HG02798 (cell line): Measurements from ENCODE around the gene RITA1.
A peak's percentile ranks its signal among the peaks of the same experiment; 100 is the strongest.

ENCODE experiments used
- ATAC-seq: cut with Tn5 transposase; IDR thresholded peaks from one replicate; pipeline ENCODE4 v1.9.1; 2021; ENCODE audit warnings: mild to moderate bottlenecking; ENCODE audit not compliant: unreplicated experiment, poor library complexity

RITA1 gene

DNA sequence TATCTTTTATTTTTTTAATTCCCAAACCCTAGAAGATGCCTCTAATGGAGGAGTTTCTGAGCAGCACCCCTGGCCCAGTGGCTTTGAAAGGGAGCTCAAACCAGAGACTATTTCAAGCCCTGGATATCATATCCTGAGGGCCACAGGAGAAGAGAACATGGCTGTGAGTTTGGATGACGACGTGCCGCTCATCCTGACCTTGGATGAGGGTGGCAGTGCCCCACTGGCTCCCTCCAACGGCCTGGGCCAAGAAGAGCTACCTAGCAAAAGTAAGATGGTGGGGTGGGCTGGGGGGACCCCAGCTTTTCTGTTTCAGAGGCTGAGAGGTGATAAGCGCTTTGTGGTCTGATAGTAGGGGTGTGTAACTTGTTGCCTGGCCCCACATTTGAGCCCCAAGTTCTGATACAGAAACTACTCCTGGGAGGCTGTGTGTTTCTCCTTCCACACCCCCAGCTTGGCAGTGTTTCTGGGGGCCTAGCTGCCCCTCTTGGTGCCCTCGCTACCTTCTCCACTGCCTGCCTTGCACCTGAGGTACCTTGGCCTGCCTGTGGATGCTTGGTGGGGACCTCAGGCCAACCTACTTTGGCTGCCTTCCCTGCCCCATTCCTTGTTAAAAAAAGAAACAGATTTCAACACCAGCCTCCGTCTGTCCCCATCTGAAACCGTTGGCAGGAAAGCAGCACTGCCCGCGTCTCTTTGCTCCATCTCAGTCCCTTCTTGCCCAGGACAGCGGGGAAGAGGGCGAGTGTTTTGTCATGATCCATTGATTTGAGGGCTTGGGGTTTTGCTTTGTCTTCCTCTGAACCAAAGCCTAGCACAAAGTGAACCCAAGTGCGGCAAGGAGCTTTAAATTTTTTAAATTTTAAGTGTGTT lies 41.4 kb downstream of the RITA1 start:
- no peak for ATAC-seq

DNA sequence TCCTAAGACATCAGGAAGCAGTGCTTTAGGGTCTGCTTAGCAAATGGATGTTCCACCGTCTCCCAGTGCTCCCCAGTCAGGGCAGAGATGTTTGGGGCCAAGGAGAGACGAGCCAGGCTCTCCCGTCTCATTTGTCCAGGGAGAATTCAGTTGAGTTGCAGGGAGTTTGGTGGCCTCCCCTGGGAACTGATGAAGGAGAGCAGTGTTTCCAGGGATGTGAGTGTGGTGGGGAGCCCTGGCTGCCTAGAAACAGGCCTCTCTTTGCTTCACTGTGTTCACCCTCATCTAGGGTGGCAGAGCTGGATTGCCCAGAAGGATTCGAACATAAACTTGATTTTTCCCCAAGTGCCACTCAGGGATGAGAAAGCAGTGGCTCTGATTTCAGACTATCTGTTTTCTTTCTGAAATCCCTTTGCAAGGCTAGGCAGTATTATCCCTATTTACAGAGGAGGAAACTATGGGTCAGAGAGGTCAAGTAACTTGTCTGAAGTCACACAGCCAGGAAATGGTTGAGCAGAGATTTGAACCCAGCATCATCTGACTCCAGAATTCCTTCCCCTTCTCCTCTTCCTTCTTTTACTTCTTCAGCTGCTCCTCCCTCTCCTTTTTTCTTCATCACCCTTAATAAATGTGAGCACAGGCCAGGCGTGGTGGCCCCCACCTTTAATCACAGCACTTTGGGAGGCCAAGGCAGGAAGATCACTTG lies 42.3 kb downstream of the RITA1 start:
- ATAC-seq: no peak

DNA sequence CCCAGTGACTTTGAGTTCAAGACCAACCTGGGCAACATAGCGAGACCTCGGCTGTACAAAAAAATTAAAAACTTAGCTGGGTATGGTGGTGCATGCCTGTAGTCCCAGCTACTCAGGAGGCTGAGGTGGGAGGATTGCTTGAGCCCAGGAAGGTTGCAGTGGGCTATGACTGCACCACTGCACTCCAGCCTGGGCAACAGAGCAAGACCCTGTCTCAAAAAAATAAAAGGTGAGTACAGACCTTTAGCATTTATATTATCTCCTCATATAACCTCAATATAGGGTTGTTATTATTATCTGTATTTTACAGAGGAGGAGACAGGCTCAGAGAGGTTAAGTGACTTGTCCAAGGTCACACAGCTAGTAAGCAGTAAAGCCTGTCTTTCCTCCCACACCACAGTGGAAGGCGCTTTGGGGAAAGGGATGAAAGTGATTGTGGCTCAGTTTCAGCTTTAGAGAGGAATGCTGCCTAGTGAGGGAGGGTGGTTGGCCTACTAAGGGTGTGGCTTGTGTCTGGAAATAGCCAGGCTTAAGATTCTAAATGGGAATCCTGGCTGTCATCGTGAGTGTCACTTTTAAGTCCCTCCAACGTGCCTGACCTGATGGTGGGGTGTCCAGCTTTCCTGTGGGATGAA lies 43.0 kb downstream of the RITA1 start:
- no peak for ATAC-seq

DNA sequence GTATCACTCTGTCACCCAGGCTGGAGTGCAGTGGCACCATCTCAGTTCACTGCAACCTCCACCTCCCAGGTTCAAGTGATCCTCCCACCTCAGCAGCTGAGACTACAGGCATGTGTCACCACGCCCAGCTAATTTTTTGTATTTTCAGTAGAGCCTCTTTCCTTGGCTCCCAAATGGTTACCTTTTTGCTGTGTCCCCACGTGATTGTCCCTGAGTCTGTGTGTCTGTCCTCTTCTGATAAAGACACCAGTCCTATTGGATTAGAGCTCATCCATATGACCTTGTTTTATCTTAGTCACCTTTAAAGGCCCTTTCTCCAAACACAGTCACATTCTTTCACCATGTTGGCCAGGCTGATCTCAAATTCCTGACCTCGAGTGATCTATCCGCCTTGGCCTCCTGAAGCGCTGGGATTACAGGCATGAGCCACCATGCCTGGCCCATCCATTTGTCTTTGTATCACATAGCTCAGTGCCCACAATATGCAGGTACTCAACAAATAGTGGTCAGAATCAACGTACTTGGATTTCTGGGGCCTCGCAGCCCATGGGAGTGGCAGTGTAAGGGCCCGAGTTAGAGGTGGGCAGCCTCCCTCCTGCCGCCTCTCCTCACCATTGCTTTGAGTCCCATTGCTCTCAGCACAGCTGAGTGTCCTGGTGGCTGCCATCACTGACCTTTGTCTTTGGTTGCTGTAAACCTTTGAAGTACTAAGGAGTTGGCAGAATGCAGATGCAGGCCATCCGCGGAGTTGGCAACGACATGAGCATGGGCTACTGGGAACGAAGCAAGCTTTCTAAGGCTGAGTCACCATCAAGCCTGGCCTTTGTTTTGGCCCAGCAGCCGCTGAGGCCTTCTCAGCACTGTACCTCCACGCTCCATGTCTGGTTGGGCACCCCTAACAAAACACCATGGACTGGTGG lies 45.1 kb downstream of the RITA1 start:
- peak; percentile 10 for ATAC-seq

DNA sequence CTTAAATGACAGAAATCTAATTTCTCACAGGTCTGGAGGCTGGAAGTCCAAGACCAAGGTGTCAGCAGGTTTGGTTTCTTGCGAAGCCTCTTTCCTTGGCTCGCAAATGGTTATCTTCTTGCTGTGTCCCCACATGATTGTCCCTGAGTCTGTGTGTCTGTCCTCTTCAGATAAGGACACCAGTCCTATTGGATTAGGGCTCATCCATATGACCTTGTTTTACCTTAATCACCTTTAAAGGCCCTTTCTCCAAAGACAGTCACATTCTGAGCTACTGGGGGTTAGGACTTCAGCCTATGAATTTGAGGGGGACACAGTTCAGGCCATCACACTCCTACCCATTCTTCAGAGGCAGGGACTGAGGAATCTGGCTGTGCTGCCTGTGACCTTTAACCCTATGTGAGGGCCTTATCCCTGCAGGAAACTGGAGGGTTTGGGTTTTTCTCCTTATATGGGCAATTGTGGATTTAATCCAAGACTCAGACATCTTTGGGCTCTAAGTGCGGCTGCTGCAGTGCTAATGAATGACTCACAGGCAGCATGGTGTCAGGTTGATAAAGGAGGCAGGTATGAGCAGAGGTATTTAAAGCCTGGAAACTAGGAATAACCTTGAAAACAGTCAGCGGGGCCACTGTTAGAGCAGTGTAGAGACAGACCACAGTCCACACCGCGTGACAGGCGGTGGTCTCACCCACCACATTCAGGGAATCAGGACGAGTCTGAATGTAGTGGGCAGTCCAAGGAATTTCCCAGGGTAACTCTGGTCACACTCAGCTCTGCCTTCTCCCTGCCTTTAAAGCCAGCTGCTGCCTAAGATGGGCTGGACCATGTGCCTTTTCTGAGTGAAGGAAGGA lies 45.9 kb downstream of the RITA1 start:
- no peak for ATAC-seq

DNA sequence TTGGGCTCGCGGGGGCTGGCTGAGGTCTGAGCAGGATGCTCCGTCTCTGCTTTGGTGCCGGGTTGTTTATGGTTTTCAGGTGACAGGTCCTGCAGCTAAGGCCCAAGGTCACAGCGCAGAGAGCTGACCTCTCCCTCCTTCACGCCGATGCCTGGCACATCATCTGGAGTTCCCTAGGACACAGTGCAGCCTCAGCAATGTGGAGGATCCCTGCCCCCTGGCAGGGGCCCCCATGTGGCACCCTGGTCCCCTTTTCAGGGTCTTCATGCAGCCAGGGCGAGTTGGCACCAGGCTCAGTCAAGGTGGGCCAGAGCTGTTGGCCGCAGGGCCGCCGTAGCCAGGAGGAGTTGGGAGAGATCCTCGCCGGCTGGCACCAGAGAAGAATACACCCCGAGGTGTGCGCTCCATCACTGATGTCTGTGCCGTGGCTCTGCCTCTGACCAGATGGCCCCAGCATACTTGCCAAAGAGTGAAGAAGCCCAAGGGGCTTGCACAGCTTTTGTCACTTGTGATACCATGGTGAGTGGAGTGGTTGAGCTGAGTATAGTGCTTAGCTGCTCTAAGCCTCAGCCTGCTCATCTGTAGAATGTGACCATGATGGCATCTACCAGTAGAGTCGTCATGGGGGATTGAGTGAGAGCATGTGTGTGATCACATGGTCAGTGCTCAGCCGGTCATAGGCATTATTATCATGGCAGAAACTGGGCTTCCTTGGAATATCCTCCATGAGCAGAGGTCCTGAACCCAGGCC lies 46.7 kb downstream of the RITA1 start:
- ATAC-seq: no peak

DNA sequence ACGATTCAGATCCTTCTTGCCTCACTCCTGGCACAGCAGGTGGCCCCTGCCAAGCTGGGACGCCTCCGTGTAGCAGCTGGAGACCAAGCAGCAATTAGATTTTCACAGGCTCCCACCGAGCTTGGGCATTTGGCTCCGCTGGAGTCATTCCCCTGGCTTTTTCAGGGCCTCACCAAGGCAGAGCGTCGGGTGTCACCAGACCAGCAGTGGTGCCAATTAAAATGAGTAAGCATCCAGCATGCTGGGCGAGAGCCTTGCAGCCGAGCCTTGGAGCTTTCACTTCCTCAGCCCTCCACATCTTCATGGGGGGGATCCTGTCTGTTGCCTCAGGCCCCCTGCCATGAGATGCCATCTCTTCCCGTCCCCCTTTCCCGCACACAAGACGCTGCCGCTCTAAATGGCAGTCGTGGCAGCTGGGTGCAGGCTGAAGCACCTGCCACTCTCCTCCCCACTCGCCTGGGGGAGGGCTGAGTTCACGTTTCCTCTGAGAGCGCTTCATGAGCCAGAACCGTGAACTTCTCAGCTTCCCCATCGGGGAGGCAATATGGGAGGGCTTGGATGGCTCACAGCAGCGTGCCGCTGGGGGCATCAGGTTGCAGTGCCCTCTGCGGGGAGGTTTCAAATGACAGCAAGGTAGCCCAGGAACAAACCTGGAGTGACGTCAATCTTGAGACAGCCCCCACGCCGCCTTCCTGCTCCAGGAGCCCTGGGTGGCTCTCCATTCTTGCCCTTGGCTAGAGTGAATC lies 47.5 kb downstream of the RITA1 start:
- peak; percentile 71 for ATAC-seq

DNA sequence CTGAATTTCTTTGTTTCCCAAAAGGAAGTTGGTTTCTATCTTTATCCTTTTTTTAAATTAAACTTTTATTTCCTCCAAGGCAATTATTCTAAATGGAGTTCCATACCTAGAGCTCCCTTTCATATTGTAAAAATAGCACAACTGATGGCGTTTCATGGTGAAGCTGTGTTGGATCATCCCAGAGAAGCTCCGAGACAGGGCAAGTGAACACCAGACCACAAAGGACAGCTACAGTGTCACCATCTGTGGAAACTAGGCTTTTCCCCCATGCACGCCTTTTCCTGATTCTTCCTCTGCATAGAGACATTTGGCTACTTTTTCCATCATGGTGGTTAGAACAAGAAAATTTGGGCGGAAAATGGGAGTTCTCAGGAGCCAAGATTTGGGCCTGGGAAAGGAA lies 48.4 kb downstream of the RITA1 start:
- ATAC-seq: no peak

DNA sequence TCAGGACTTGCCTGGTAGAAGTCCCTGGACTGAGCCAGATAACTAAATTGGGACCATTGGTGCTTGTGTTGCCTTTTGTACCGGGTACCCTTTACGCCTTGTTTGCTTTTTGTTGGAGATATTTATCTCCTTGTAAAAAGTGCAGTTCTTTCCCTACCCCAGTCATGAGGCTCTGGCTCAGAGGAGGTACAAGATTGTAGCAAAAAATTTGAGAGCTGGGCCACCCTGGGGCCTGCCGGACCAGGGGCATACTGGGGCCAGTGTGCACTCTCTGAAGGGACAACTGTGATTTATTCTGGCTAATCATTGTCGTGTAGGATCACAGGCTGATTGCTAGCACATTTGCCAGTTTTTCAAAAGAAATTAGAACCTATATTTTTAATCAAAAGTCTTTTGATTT lies 49.0 kb downstream of the RITA1 start:
- ATAC-seq: no peak

DNA sequence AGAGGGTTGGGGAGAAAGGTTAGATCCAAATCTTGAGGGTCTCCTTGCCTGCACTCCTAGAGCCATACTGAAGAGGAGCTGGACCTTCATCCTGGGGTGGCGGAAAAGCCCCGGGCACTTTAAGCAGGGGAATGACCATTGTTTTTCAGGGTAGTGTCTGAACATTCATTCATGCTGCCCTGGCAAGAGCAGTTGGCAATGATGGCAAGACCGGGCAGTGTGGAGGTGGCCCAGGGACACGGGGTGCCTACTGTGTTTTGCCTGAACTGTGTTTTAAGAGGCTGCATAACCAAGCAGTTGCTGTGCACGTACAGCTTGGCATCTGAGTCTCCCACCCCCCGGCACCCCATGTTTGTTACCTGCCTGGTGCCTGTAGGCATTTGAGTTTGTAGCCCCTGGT lies 50.5 kb downstream of the RITA1 start:
- no peak for ATAC-seq

DNA sequence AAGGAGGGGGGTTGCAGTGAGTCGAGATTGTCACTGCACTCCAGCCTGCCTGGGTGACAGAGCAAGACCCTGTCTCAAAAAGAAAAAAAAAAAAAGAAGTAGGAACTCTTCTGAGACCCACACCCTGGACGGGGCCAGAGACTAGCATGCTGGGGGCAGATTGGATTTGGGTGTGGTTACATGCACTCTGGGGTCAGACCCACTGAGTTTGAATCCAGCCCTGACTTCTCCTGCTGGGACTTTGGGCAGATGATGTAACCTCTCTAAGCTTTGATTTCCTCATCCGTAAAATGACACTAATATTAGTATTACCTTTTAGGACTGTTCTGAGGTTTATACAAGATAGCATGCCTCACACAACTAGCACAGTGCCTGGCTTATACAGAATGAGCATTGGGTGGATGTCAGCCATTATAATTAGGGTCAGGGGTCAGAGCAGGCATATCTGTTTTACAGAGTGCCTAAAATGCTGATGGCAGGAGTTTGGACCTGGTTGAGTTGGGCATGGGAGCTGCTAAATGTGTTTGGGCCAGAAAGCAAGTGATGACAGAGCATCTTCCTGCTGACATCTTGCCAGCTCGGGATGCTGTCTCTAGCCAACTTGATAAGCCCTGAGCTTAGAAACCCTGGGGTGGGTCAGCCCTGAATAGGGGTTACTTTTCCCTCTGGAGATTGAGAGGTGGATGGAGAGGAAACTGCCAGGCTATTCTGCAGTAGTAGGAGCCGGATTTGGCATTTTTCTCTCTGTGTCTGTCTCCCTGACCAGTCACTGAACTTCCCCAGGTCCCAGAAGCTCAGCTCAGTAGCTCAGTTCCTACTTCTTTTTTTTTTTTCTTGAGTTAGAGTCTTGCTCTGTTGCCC lies 51.2 kb downstream of the RITA1 start:
- no peak for ATAC-seq

DNA sequence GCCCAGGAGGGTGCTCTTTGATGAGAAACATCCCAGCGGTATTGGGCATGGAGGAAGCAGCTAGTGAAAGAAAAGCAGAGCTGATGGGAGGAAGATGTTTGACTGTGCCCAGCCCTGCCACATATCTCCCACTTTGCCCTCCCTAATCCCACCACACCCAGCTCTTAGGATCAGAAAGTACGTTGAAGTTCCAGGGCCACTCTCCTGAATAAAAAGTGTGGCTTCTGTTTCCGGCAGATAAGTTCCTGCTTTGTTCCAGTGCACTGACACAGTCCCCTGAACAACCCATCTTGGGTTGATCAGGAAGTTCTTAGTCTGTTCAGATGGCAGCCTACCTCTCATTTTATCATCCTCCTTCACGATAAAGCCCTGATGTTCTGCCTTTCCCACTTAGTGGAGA lies 52.2 kb downstream of the RITA1 start:
- ATAC-seq: no peak

DNA sequence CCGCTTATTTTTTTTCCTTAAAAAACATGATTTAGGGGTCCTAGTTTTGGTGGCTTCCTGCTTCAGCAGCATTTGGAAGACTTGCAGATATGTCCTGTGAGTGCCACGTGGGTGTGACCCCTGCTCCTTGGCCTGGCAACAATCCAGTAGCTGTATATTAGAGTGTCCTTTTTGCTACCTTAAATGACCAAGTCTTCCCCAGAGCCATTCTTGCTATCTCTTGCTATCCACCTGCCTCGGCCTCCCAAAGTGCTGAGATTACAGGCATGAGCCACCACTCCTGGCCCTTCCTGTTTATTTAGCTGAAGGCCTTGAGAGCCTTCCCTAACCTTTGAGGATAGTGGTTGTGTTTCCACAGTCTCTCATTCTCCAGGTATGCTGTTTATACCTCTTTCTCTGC lies 52.8 kb downstream of the RITA1 start:
- ATAC-seq: no peak

DNA sequence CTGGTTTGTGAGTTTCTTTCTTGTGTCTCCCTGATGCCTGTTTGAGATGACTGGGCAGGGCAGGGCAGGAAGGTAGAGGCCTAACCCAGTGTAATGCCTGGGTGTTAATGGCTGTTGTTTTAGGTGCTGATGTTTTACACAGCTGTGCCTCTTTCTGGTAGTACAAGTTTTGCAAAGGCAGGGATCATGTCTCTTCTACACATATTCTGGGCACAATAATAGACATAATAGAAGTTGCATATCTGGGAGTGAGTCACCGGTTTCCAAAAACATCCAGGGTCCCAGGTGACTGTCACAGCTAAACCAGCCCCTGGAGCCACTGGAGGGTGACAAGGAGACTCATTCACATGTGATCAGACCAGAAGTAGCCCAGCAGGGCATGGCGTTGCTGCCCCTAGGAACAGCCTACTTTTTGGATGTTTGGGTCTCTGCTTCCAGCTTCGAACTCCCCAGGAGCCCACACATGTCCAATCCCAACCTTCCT lies 53.8 kb downstream of the RITA1 start:
- ATAC-seq: no peak

DNA sequence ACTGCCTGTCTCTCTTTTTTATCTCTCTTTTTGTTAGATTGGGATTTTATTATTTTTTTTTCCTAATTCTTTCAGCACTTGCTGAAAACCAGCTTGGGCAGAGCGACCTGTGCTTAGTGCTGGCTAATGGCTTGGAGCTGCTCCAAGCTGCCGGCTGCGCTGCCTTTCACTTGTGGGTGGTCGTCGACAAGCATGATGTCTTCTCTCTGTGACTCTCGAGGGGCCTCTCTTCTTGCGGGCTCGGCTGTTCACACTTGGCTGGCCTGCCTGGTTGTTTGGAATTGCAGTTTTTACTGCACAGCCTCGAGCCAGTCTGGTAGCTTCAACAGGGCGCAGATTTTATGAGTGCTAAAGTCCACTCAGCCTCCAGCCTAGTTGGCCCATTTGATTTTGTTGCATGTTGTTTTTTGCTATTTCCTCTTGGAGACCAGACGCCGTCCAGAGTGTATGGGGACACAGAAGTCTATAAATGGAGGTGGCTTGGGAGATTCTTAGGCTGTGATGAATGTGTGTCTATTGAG lies 54.4 kb downstream of the RITA1 start:
- no peak for ATAC-seq

DNA sequence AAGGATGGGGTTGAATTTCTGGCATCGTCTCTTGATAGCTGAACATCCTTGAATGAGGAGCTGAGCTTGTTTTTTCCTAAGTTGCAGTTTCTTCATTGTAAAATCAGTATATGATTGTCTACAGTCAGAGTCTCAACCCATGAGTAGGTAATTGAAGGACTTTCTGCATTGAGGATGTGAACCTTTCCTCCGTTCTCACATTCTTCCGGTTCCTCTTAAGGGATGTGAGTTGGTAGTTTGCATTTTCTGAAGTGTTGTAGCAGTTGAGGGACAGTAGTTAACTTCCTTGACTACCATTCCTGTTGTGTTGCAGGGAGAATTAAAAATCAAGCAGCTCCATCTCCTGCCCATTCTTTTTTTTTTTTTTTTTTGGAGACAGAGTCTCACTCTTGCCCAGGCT lies 54.9 kb downstream of the RITA1 start:
- ATAC-seq: no peak
